Measurements from ENCODE around the gene ACVR1B. TPM values are rescaled to one million over a fixed set of nuclear protein-coding genes. Genes with fewer than 3 reads are reported as not detected.
A peak's percentile ranks its signal among the peaks of the same experiment; 100 is the strongest.

Gene ACVR1B
- total and polyA plus RNA-seq, 4 donors = 4.0 to 21.9 (median 12.0) TPM

- no peaks in the 10 kb centered on the region for H3K9me3 ChIP-seq (ENCODE audit: control insufficient read depth in 4 of 4, low read length in 3 of 4)
- no peaks in the 10 kb centered on the region for H3K27me3 ChIP-seq (ENCODE audit: control insufficient read depth in 4 of 4, insufficient read depth in 4 of 4, low read length in 3 of 4)
- no peak for DNase-seq (ENCODE audit: low spot score)
- 63% methylated on average over 8 of the region's 8 CpGs for WGBS
- H3K4me3 ChIP-seq (ENCODE audit: low read depth in 1 of 3, low read length in 3 of 3) = no peak overlapping the region
- peaks cover 11 to 27% (median 22%) of the 10 kb centered on the region in 4 donors for H3K4me1 ChIP-seq (ENCODE audit: control insufficient read depth in 4 of 4, insufficient read depth in 4 of 4, low read length in 3 of 4)
- TF ChIP-seq RXRA (IDR thresholded peaks at IDR 0.05) (no peak), NR2F2 (IDR thresholded peaks at IDR 0.05) (peak; percentile 93), YY1 (IDR thresholded peaks at IDR 0.05) (no peak), MAX (IDR thresholded peaks at IDR 0.05) (no peak), JUND (IDR thresholded peaks at IDR 0.05) (no peak), FOXA1 (IDR thresholded peaks at IDR 0.05) (no peak), GABPA (IDR thresholded peaks at IDR 0.05 in 1 of 2, conservative IDR thresholded peaks at IDR 0.05 in 1 of 2) (no peak), FOXA2 (IDR thresholded peaks at IDR 0.05) (no peak), HNF4G (IDR thresholded peaks at IDR 0.05) (no peak), SP1 (IDR thresholded peaks at IDR 0.05) (peak; percentile 27), TAF1 (conservative IDR thresholded peaks at IDR 0.05) (no peak)
- TF ChIP-seq, protein P1, sequence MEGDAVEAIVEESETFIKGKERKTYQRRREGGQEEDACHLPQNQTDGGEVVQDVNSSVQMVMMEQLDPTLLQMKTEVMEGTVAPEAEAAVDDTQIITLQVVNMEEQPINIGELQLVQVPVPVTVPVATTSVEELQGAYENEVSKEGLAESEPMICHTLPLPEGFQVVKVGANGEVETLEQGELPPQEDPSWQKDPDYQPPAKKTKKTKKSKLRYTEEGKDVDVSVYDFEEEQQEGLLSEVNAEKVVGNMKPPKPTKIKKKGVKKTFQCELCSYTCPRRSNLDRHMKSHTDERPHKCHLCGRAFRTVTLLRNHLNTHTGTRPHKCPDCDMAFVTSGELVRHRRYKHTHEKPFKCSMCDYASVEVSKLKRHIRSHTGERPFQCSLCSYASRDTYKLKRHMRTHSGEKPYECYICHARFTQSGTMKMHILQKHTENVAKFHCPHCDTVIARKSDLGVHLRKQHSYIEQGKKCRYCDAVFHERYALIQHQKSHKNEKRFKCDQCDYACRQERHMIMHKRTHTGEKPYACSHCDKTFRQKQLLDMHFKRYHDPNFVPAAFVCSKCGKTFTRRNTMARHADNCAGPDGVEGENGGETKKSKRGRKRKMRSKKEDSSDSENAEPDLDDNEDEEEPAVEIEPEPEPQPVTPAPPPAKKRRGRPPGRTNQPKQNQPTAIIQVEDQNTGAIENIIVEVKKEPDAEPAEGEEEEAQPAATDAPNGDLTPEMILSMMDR (IDR thresholded peaks at IDR 0.05; ENCODE audit: low read depth, low read length, missing input control) = no peak
- TF ChIP-seq, protein P2, sequence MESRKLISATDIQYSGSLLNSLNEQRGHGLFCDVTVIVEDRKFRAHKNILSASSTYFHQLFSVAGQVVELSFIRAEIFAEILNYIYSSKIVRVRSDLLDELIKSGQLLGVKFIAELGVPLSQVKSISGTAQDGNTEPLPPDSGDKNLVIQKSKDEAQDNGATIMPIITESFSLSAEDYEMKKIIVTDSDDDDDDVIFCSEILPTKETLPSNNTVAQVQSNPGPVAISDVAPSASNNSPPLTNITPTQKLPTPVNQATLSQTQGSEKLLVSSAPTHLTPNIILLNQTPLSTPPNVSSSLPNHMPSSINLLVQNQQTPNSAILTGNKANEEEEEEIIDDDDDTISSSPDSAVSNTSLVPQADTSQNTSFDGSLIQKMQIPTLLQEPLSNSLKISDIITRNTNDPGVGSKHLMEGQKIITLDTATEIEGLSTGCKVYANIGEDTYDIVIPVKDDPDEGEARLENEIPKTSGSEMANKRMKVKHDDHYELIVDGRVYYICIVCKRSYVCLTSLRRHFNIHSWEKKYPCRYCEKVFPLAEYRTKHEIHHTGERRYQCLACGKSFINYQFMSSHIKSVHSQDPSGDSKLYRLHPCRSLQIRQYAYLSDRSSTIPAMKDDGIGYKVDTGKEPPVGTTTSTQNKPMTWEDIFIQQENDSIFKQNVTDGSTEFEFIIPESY (IDR thresholded peaks at IDR 0.05) = no peak
- peak overlapping the region; percentile 46 to 47 for H3K27ac ChIP-seq (ENCODE audit: low read depth in 1 of 2, low read length in 2 of 2)
- H3K9ac ChIP-seq (ENCODE audit: low read depth in 1 of 2, low read length in 2 of 2) = peak overlapping the region in 1 of 2 donors; percentile 42
- H3K36me3 ChIP-seq (ENCODE audit: control insufficient read depth in 4 of 4, insufficient read depth in 3 of 4, low read depth in 1 of 4, low read length in 3 of 4) = no peaks in the 10 kb centered on the region
These were observed 25.4 kb upstream of the ACVR1B start for GRCh38 chr12:51926064-51926632.

GRCh38 chr12:51926718-51927117 lies 24.8 kb upstream of the ACVR1B start:
- peaks cover 10 to 24% (median 19%) of the 10 kb centered on the region in 4 donors for H3K4me1 ChIP-seq (ENCODE audit: control insufficient read depth in 4 of 4, insufficient read depth in 4 of 4, low read length in 3 of 4)
- H3K27ac ChIP-seq (ENCODE audit: low read depth in 1 of 2, low read length in 2 of 2) = peak overlapping the region; percentile 46 to 47
- no peaks in the 10 kb centered on the region for H3K36me3 ChIP-seq (ENCODE audit: control insufficient read depth in 4 of 4, insufficient read depth in 3 of 4, low read depth in 1 of 4, low read length in 3 of 4)
- DNase-seq (ENCODE audit: low spot score) = no peak
- H3K4me3 ChIP-seq (ENCODE audit: low read depth in 1 of 3, low read length in 3 of 3) = no peak overlapping the region
- 41% methylated on average over 2 of the region's 2 CpGs for WGBS
- no peaks in the 10 kb centered on the region for H3K9me3 ChIP-seq (ENCODE audit: control insufficient read depth in 4 of 4, low read length in 3 of 4)
- no peak for TF ChIP-seq JUND (IDR thresholded peaks at IDR 0.05)
- TF ChIP-seq, protein P1 (IDR thresholded peaks at IDR 0.05; ENCODE audit: low read depth, low read length, missing input control) = peak; percentile 85
- TF ChIP-seq MAX (IDR thresholded peaks at IDR 0.05) = no peak
- no peak for TF ChIP-seq EGR1 (IDR thresholded peaks at IDR 0.05; ENCODE audit: low read depth in 2 of 2)
- peak; percentile 93 to 96 for TF ChIP-seq RAD21 (IDR thresholded peaks at IDR 0.05)
- TF ChIP-seq NR2F2 (IDR thresholded peaks at IDR 0.05) = no peak
- peak in 1 of 2 donors; percentile 13 for TF ChIP-seq HNF4A (conservative IDR thresholded peaks at IDR 0.05)
- no peaks in the 10 kb centered on the region for H3K27me3 ChIP-seq (ENCODE audit: control insufficient read depth in 4 of 4, insufficient read depth in 4 of 4, low read length in 3 of 4)
- H3K9ac ChIP-seq (ENCODE audit: low read depth in 1 of 2, low read length in 2 of 2) = peak overlapping the region in 1 of 2 donors; percentile 42

Measured in liver (tissue), 9 donors.